Measurements from ENCODE around the gene PHOX2A.

- TF ChIP-seq CTCF (conservative IDR thresholded peaks at IDR 0.05 in 1 of 2, IDR thresholded peaks at IDR 0.05 in 1 of 2; ENCODE audit: low read depth in 1 of 2, low read length in 2 of 2) (no peak), EZH2 (IDR thresholded peaks at IDR 0.05; ENCODE audit: low read length, missing control alignments) (no peak)
Observed at GRCh38 chr11:72236083-72236697, 7.8 kb downstream of the PHOX2A start.
